ENCODE measurements around the gene TOR4A.

Gene TOR4A

GRCh38 chr9:137296670-137297664 lies 19.4 kb downstream of the TOR4A start:
- no peak for DNase-seq

GRCh38 chr9:137297966-137298365 lies 20.4 kb downstream of the TOR4A start:
- DNase-seq = no peak

- no peak for DNase-seq
These were observed 21.1 kb downstream of the TOR4A start for GRCh38 chr9:137298401-137299202.

- no peak for DNase-seq
These were observed 21.7 kb downstream of the TOR4A start for GRCh38 chr9:137299203-137299565.

GRCh38 chr9:137299938-137300337 lies 22.4 kb downstream of the TOR4A start:
- no peak for DNase-seq

- DNase-seq = peak; percentile 55
These were observed 23.1 kb downstream of the TOR4A start for GRCh38 chr9:137300567-137301080.

- DNase-seq = peak; percentile 42
These were observed 23.8 kb downstream of the TOR4A start for GRCh38 chr9:137301081-137301947.

GRCh38 chr9:137302118-137302448 lies 24.6 kb downstream of the TOR4A start, which contains the start of gene NRARP:
Gene NRARP (minus strand): TSS chr9:137302271. CDS start chr9:137301928, 343 bp downstream.
- DNase-seq = peak; percentile 88

- peak; percentile 74 for DNase-seq
These were observed 25.1 kb downstream of the TOR4A start for GRCh38 chr9:137302449-137303150.

GRCh38 chr9:137303151-137303892 lies 25.8 kb downstream of the TOR4A start:
- peak; percentile 30 for DNase-seq

- DNase-seq = no peak
These were observed 26.4 kb downstream of the TOR4A start for GRCh38 chr9:137303893-137304382.

- DNase-seq = peak; percentile 70
These were observed 27.0 kb downstream of the TOR4A start for GRCh38 chr9:137304383-137305059.

- DNase-seq = peak; percentile 86
These were observed 27.7 kb downstream of the TOR4A start for GRCh38 chr9:137305060-137305797.

GRCh38 chr9:137305798-137306065 lies 28.2 kb downstream of the TOR4A start:
- DNase-seq = no peak

- no peak for DNase-seq
These were observed 28.7 kb downstream of the TOR4A start for GRCh38 chr9:137306066-137306849.

GRCh38 chr9:137306850-137307254 lies 29.3 kb downstream of the TOR4A start:
- DNase-seq = no peak

GRCh38 chr9:137307255-137308056 lies 29.9 kb downstream of the TOR4A start:
- peak; percentile 16 for DNase-seq

- no peak for DNase-seq
These were observed 30.6 kb downstream of the TOR4A start for GRCh38 chr9:137308057-137308619.

Measured in NCI-H2171 treated with DMSO at 0.1 percent for 48 hours (cell line).